Stimulated activated CD4-positive, alpha-beta T cell treated with anti-CD3 and anti-CD28 coated beads, Interleukin-12 subunit alpha, Interleukin-12 subunit beta, amount 100 ng/mL, for 24 hours (primary cell): Measurements from ENCODE around the gene MVK.

Source experiments
- DNase-seq, 2 experiments: peaks; one replicate each; pipeline ENCODE4 v3.0.0-alpha.2; 2020; ENCODE audit warnings: low read depth in 2 of 2

Gene MVK

DNA sequence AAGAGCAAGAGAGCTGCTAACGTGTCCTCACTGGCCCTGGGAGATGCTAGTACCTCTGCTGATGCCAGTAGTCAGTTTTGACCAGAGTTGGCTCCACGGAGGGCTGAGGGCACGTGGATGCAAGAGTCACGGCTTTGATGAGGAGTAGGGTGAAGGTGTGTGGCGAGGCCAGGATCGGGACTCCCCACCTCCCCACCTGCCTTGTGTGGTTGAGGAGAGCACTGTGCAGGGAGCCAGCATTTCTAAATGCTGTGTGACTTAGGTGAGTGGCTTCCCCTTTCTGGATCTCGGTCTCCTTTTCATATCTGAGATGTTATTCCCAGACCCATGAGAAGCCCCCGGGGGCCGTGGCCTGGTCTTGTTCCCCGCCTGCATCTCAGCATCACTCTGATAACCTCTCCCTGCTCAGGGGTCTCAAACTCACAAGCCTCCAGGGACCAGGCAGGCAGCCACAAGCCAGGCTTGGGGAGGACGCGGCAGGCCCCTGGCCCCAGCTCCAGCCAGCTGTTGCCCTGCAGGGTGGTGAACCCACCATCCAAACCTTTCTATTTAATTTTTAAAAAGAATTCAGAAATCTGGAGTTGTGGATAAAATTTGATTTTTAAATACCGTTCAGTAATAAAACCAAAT lies 32.1 kb downstream of the MVK start:
- DNase-seq, result no peak

DNA sequence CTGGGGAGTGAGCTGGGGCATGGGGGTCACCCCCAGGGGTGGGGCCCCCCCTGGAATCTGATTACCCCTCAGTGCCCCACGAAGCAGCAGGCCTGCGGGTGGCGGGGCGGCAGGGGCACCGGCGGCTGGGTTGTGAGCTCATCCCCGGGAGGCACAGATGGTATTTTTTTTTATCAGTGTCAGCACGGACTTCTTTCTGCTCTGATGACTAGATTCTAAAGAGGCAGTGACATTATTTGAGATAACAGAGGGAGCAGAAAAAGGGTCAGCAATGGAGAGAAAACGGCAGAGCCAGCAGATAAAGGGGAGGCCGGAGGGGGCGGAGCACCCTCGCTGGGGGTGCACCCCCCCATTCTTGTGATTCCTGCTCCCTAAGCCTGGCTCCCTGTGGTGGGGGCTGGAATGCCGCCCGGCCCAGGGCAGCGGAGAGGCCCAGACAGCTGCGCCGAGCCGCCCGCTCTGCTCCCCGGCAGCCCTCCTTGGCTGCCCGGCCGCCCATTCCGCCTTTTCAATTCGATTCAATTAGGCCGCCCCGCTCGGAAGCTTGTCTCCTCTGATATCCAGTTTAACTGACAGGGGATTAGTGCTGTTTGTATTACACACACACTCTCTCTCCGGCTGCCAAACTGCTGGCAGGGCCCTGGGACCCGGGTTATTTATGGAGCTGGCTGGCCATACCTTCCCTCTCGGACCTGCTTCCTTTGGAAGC lies 32.9 kb downstream of the MVK start:
- DNase-seq, result no peak

DNA sequence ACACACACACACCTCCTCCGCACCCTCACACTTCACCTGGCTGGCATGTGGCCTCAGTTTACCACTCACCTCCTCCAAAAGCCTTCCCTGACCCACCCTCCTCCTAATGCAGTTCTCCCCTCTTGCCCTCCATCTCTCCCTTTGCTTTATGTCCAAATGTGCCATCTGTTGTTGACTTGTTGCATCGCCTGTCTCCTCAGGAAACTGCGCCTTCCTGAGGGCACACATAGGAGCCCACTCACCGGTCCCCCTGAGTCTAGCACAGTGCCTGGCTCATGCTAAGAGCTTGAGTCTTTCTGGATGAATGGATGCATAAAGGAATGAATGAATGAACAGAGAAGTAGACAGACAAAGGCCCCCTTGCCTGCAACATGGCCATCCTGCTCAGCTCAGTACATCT lies 34.0 kb downstream of the MVK start:
- no peak for DNase-seq

GRCh38 chr12:109608270-109608669 lies 34.7 kb downstream of the MVK start:
- no peak for DNase-seq

GRCh38 chr12:109608793-109609192 lies 35.2 kb downstream of the MVK start:
- DNase-seq, result no peak

DNA sequence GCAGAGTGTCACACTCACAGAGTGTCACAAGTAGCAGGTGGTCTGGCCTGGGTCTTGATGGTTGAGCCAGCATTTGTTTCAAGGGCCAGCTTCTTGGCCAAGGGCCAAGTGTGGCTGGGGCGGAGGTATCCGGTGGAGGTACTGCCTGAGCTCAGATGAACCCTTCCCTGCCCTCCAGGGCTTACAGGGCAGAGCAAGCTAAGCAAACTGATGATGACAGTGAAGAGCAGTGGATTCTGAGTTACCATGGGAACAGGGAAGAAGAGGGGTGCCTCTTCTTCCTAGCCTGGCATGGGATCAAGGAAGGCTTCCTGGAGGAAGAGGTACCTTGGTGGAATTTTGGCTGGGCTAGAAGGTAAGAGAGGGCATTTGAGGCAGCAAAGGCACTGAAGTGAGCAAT lies 35.7 kb downstream of the MVK start:
- DNase-seq, result no peak

GRCh38 chr12:109610523-109610922 lies 36.9 kb downstream of the MVK start:
- DNase-seq, result no peak

GRCh38 chr12:109611223-109611622 lies 37.6 kb downstream of the MVK start:
- DNase-seq, result no peak

- DNase-seq, result no peak
These were observed 38.4 kb downstream of the MVK start for GRCh38 chr12:109612003-109612402.

DNA sequence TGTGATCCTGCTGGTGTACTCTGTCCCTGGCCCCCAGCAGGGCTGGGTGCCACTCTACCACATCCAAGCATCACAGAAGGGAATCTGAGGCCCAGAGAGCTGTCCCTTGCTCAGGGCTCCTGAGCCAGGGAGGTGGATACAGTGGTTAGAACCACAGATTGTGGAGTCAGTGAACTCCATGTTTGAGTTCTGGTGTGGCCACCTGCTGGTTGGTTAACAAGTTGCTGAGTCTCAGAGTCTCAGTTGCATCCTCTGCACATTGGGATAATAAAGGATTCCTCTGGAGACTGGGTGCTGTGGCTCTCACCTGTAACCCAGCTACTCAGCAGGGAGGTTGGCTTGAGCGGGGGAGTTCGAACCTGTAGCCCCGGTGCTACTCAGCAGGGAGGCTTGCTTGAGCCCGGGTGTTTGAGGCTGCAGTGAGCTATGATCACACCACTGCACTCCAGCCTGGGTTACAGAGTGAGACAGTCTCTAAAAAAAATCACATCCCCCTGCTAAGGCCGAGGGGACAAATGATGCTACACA lies 39.4 kb downstream of the MVK start:
- no peak for DNase-seq

- no peak for DNase-seq
These were observed 40.3 kb downstream of the MVK start for GRCh38 chr12:109613649-109614455.

GRCh38 chr12:109615556-109616229 lies 42.1 kb downstream of the MVK start:
- no peak for DNase-seq

GRCh38 chr12:109617491-109617890 lies 43.9 kb downstream of the MVK start:
- no peak for DNase-seq

GRCh38 chr12:109618082-109618481 lies 44.5 kb downstream of the MVK start:
- DNase-seq, result no peak

GRCh38 chr12:109619002-109619604 lies 45.5 kb downstream of the MVK start:
- DNase-seq, result no peak

GRCh38 chr12:109621211-109621694 lies 47.7 kb downstream of the MVK start:
- DNase-seq, result no peak

DNA sequence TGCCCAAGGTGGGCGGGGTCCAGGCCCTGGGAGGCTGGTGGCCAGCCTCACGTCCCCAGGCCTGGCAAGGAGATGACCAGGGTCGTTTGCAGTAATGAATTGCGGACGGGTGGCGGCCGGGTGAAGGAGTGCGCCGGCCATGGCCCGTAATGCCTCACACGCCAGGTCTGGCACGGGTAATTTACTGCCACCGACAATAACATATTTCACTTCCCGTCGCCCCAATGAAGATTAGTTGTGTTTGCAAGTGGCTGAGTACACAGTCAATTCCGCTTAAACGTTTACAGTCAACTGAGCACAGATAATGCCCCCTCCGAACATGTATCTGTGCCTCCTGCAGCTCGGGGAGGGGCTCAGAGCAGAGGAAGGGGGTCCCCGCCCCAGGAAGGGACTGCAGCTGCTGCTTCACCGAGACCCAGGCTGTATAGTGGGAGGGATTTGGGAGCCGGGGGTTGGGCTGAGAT lies 48.3 kb downstream of the MVK start:
- DNase-seq, result no peak

- DNase-seq, result no peak
These were observed 50.9 kb downstream of the MVK start for GRCh38 chr12:109624467-109624866.

GRCh38 chr12:109625131-109625559 lies 51.6 kb downstream of the MVK start:
- no peak for DNase-seq

DNA sequence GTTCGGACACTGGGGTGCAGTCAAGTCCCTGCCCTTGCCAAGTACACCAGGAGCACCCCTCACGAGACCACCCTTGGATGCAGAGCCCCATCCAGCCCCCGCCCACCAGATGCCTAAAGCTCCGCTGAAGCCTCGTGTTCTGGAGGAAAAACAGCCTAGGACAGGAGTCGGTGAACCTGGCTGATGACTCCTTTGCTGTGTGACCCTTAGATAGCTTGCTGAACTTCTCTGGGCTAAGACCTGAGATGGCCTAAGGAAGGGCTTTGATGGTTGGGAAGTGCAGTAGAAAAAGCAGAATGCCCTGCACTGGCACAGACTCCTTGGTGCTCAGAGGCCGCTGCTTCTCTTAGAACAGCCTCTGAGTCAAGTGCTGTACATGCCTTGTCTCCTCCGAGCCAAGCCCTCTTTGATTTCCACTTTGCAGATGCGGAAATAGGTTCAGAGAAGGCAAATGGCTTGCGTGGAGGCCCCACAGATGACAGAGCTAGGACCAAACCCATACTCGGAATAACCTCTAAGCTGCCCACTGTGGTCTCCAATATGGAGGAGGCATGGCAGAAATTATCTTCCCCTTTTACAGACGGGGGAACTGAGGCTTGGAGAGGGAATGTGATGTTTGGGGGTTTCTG lies 52.3 kb downstream of the MVK start:
- DNase-seq, result no peak
